ENCODE data around the gene RUFY2. TPM values are rescaled to one million over a fixed set of nuclear protein-coding genes. Genes with fewer than 3 reads are reported as not detected.

The RUFY2 gene
- total RNA-seq, 1 donor from 2014 or later, result 12.0 TPM

Other genes starting within 250 kb of the RUFY2 start
- gene ATOH7, start 175.2 kb downstream of the RUFY2 start, total RNA-seq, result not detected
- 110 TPM for gene HNRNPH3, start 75.2 kb downstream of the RUFY2 start, total RNA-seq
- 6.9 TPM for gene PBLD, start 74.3 kb downstream of the RUFY2 start, total RNA-seq
- 3.5 TPM for gene DNA2, start 64.7 kb upstream of the RUFY2 start, total RNA-seq
- gene SLC25A16, start 120.2 kb upstream of the RUFY2 start, total RNA-seq, result 16.5 TPM
- gene TET1, start 153.1 kb upstream of the RUFY2 start, total RNA-seq, result 1.2 TPM